GM19240 (cell line): ENCODE measurements around the gene PDE6H.

ENCODE experiments used
- DNase-seq: peaks from one replicate; pipeline ENCODE4 v3.0.0; 2011; ENCODE audit warnings: low spot score; ENCODE audit not compliant: insufficient read length

Gene PDE6H

DNA sequence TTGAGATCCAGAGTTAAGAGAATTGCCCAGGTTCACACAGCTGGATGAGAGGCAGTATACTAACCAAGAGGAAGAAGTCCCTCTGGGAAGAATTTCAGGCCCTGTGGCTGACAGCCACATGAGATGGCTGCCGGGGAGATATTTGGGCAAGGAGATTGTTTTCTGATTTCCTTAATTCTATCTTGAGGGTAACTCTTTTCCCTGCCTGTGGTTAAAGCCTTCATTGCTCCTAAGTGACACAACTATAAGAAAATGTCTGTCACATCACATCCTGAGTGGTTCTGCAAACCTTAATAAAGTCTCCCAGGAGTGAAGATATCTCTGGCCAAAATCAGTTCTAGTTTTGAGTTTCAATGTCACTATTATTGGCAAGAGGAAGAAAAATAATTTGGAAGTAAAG lies 21.0 kb upstream of the PDE6H start:
- DNase-seq = no peak

DNA sequence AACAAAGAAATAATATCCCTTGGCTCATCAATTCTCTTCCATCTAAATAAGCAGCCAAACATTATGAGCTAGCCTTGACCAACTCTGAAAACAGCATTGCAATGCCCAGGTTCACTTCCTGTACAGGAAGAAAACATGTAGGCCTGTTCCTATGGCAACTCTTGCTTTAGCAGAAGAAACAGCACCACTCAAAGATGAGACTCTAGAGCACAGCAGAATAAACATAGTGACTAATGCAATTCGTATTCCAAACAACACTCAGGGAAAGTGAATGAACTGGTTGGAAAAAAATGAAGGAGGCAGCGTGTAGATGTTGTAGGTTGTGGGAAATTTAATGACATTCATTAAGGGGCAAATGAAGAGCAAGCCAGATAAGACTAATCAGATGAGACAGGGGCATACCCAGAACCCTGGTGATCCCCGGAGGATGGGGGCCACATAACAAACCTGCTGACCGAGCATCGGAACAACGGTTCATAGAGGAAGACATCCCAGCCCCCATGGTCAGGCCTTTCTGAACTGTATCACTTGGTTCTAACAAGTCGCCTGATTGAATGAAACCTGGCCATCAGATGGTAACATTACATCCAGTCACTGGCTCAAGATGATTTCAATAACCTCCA lies 20.4 kb upstream of the PDE6H start:
- no peak for DNase-seq

DNA sequence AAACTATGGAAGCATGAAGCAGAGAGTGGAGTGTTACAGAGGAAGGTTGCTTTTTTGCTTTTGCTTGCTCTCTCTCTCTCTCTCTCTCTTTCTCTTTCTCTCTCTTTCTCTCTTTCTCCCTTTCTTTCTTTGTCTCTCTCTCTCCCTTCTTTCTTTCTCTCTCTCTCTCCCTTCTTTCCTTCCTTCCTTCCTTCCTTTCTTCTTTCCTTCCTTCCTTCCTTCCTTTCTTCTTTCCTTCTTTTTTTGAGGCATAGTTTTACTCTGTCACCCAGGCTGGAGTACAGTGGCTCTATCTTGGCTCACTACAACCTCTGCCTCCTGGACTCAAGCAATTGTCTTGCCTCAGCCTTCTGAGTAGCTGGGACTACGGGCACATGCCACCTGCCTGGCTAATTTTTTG lies 19.1 kb upstream of the PDE6H start:
- no peak for DNase-seq

DNA sequence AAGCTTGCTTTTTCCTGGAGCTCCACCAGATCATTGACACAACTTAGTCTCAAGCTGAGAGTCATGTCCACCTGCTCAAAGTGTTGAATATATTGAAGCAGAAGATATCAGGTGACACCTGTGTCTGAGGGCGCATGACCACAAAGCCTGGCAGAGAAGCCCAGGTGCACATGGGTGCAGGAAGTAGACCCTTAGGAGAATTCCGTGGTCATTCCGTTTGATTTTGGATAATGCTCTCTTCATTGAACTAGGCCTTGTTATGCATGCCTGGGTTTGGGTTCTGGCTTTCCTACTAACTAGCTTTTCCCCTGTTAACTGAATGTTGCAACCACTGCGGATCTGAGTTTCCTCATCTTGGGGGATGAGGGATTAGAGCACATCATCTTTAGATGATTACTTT lies 18.6 kb upstream of the PDE6H start:
- no peak for DNase-seq

DNA sequence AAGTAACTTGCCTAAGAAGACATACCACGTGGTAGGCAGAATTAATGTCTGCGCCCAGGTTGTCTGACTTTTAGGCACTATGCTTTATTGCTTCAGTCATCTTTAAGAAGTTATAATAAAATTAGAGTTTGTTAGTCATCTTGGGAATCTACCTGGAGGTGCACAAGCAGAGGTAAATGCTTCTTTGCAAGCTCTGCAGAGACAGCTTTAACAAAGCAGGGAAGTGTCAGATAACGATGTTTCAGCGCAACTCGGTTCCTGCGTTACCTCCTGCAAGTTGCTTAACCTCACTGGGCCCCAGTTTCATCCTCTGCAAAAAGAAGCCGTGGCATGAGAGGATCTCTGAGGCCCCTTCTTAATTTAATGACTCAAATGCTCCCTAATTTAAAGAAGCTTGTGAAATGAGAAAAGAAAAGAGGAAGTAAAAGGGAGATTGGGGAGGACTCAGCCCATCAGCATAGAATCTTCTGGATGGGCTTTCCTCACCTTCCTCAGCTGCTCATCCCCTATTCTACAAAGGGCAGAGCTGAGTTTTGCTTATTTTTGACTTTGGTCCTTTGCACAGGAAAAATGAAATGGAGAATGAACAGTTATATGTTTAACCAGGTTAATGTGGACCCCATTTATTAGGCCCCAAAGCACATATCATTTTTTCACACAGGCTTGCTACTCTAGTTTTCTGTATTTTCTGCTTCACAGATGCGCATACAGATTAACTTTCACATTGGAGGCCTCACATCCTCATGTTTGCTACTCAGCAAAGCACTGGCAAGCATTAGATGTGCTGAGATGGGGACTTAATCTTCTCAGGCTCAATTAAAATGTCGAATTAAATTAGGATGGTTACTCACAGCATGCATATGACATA lies 16.6 kb upstream of the PDE6H start:
- DNase-seq = no peak

DNA sequence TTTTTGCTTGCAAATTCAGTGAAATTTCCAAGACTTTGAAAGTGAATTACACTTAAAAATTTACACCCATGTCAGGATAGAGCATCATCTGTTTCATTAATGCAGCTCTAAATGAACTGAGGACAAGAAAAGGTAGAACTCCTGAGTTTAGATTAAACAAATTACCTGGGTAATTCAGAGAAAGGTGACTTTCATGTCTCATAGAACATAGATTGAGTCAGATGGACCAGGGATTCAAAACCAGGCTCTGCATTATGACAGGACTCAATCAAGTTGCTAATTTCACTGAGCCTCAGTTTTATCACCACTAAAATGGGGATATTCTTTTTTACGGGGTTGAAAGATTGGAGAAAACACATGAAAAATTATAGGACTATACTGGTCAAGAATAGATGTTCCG lies 15.9 kb upstream of the PDE6H start:
- DNase-seq = no peak

DNA sequence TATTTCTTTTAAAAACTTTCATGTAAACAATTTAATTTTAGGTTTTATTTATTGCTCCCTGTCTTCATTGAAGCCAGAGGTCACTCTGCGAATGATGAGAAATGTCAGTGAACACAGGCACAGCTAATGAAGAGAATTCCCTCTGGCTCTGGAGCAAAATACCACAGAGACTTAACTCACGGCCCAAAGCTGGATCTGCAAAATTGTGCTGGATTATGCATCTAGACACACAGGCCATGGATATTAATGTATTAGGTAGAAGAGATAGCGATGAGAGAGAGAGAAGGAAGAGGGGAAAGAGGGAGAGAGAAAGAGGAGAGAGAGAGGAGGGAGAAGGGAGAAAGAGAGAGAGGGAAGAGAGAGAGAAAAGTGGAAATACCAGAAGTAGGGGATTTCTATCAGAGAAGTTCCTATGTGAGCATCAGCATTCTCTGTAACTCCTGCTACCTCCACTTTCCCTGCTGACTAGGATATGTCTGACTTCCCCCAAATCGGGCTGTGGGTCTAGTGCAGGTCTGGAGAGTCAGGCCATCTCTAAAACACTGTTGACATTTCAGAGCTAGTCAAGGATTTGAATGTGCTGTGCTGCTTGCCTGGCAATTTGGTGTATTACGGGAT lies 15.2 kb upstream of the PDE6H start:
- no peak for DNase-seq

DNA sequence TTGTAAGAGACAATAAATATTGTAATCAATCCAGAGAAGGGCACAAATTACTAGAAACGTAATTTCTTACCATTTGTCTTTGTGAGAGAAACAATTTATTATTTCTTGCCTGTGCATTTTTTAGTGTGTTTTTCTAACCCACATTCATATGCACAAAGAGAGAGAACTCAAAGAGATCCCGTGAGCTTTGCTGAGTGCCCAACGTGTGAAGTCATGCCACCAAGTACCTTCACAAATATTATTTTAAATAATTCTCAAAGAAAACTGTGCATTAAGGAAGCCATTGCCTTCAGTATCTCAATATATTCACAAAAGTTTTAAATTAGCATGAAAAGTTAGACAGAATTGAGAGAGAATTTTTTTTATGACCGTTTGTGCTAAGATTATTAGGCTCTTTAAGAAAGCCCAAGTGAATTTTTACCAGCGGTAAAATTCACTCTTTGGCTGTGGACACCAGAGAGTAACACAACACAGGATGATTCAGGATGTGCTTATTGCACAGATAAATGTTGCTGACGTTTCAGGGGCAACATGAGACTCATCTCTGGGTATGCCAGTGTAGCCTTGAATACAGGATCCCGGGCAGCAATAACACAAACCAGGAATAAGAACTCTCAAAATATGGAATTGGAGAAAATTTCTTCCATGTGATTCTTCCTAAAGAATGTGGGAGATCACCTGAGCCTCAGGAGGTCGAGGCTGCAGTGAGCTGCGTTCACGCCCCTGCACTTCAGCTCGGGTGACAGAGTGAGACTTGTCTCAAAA lies 14.3 kb upstream of the PDE6H start:
- no peak for DNase-seq

DNA sequence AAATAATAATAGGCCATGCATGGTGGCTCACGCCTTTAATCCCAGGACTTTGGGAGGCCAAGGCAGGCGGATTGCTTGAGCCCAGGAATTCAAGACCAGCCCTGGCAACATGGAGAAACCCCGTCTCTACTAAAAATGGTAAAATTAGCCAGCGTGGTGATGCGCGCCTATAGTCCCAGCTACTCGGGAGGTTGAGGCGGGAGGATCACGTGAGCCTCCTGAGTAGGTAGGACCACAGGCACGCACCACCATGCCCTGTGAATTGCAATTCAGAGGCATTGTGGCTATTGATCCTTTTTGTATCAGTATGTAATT lies 13.8 kb upstream of the PDE6H start:
- DNase-seq = no peak

DNA sequence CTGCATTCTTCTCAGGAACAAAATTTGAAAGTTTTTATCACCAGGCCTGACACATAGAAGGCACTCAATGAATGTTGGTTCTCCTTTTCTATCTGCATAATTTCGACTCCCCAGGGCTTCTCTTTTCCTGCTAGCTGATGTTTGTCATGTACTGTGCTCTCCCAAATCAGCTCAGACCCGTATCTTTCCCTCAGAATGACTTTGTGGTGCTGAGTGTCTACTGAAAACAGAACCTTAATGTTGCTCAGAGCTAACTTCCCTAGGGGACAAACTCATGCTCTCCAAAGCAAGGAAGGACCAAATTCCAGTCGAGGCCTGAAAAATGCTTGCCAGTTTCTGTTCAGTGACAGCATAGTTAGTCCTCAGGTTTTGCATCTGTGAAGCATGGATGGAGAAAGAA lies 13.4 kb upstream of the PDE6H start:
- no peak for DNase-seq

DNA sequence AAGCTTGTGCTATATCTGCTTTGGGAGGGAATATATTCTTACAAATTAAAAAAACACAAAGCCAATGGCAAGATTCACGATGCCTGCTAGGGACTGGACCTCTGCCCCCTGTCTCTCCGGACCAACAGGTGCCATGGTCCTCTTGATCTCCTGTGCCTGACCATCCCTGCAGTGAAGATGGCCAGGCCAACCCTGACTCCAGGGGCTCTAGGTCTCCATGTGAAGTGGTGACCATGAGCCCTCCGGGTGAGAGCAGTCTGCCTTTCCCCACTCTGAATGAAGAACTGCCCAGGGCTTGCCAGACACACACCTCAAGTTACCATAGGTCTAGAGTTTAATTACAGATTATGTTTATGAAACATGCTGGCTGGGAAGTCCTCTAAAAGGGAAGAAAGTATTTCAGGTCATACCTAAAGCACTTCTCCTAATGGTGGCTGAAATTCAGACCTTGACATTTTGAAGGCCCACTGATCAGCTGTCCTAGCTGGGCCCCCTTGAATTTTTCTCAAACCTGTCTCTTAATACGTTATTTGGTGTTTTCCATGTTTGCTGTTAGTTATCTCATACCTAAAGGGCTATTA lies 12.8 kb upstream of the PDE6H start:
- no peak for DNase-seq

DNA sequence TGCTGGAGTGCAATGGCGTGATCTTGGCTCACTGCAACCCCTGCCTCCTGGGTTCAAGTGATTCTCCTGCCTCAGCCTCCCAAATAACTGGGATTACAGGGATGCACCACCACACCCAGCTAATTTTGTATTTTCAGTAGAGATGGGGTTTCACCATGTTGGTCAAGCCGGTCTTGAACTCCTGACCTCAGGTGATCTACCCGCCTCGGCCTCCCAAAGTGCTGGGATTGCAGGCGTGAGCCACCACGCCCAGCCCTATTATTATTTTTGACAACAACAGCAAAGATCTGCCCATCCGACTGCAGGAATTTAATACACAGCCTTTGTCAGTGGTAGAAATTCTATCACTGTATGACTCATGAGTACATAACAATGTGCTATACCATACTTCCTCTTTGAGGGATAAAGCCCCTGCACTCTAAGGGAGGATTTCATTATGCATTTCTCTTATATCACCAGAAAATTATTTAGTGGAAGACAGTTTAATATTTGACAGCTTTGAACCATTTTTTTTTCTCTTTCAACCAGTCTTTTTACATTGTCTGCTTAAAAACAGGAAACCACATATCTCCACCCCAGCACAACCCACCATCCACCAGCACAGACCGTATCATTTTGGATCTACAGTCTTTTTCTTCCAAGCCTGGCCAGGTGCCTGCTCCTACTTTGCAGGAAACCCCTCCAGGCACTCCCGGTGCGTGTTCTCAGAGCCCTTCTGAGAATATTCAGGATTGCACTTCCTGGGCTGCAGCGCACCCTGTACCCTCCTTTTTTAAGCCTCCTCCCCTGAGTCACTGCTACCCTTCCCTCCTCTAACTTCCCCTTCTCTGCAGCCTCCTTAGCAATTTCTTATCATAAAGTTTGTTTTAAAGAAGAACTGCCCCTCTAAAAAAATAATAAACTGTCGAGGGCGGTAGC lies 12.0 kb upstream of the PDE6H start:
- DNase-seq = no peak

DNA sequence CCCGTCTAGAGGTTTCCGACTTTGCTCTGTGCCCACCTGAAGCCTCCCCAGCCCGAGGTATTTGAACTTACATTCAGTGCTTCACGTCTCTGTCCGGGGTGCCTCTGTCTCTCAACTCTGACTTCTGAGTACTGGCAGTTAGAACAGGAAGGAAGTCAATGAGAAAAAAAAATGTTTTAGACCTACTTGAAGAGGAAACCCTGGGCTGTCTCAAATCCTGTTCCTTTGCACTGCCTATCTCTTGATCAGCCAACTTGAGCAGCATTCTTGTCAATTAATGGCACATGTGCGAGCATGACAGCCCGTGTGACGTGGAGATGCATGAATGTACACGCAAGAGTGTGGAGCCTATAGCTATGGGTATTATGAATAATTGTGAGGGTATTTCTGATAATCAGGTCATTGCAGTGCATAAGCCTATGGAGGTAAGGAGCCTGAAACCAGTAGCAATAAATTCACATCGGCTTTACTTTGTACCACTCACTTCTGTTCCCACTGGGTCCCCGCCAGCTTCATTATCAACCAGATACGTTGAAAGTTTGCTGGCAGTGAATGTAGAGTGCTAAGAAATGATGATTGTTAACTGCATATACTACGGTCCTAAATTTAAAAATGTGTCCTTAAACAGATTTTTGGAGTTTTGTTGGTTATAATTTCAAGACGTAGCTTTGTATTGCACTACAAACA lies 11.2 kb upstream of the PDE6H start, which contains the start of gene ARHGDIB:
Gene ARHGDIB (minus strand): TSS at position 136 of the 687 bp plus-strand sequence. CDS start 10,889 bp downstream, outside the sequence.
- DNase-seq = no peak

DNA sequence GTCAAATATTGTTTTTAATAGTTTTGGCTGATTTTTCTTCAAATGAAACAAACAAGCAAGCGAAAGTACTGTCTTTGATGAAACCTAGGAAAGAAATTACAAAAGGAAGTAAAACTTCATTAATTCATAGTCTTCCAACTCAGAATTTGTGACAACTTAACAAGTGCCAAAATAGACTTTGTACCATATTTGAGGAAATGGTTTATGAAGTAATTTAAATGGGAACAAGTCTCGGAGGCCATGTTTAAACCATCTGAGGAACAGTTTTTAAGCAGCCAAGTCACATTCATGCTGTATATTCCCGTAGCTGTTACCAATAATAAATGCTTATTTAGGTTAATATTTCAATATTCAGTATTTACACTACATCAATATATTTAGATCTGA lies 10.7 kb upstream of the PDE6H start:
- no peak for DNase-seq

DNA sequence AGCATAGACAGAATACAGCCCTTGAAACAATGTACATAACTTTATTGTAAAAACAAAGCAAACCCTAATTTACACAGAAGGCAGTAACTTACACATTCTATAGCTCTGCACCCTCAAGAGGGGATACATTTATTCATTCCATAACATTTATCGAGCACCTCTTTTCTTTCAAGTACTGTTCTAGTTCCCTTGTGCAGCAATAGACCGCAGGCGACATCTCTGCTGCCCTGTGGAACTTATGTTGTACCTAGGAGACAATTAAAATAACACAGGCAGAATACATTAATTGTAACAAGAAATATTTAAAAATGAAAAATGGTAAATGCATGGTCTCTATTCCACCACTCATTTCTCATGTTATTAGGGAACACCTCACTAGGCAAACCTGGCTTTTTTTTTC lies 10.0 kb upstream of the PDE6H start:
- no peak for DNase-seq

DNA sequence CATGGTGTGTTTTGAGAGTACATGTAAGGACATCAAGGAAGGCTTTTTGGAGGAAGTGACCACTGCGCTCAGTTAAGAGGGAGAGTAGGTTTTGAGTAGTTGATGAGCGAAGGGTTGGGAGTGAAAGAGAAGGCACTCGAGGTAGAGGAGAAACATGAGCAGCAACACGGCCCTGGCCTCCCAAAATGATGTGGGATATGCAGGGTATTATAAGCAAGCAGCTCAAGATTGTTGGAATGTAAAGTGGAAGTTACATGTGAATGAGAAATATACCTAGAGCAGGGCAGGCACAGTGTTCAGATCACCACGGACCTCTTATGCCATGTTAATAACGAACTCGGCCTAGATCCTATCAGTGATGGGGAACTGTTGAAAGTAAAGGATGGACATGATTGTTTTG lies 9.3 kb upstream of the PDE6H start:
- DNase-seq = no peak

DNA sequence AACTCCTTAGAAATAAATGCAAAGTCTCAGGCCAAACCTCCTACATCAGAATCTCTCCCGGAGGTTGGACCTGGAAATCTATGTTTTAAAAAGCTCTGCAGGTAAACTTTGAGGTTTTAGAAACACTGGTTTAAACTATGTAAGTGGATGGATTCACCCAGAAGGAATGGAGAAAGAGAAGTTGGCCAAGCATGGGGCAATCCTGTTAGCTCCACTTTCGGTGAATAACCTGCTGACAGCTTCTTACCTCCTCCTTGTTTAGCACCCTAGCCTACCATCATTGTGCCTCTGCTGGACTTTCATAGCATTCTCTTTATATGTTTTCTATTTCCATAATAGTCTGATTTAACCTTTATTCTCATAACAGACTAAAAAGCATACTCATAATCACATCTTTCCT lies 8.4 kb upstream of the PDE6H start:
- no peak for DNase-seq

DNA sequence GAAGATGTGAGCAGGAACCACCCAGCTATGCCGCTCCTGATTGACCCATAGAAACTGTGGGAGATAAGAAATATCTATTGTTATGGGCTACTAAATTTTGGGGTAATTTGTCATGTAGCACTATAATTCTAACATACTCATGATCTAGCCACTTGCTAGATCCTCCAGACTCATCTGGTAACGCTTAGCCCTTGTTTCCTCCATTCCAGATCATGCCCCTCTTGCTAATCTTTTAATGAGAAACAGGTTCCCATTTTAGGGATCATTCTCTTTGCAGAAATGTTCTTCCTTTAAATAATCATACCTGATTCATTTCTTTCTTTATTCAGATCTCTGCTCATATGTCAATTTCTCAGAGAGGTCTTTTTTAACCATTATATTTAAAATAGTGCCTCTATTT lies 7.6 kb upstream of the PDE6H start:
- DNase-seq = no peak

DNA sequence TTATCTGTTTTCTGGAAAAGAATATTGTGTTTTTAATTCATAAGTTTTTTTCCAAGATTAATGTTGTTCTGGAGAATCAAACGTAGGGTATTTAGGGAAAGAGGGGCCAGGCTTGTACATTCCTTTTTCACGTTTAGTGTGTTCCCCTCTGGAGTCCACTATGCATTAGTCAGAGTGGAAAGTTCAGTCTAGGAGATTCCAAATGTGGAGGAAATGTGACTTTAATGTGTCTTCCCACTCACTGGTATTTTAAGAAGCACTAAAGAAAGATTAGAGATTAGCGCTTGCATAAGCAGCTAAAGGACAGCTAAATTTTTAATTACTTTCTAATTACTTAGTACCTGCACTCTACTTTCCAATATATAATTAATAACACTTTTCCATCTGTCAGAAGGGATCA lies 4.4 kb upstream of the PDE6H start:
- no peak for DNase-seq

DNA sequence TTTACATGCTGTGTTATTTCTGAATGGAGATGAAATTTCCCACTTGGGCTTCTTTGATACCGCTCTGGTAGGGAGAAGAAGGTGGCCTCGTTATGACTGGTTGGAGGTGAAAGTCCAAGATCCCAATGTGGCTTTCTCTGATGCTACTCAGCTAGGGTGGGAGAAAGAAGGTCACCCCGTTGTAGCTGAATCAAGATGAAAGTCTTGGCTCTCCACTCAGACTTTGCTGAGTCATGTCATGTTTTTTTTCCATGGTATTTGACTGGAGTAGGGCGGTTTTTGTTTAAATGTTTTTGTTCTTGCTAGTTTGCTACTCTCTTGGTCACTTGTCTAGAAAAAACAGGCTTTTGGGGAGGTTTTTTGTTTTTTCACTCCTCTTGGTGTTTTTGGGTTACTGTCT lies 2.4 kb upstream of the PDE6H start:
- DNase-seq = no peak
